Activated naive CD8-positive, alpha-beta T cell (primary cell): ENCODE data around the gene RXRA.

Experiments used
- H3K27ac Mint-ChIP-seq: one replicate; pipeline ENCODE4 v1.8.0; 2021; ENCODE audit warnings: mixed read lengths
- H3K27me3 Mint-ChIP-seq: one replicate; pipeline ENCODE4 v1.8.0; 2021; ENCODE audit warnings: mixed read lengths
- H3K36me3 Mint-ChIP-seq: one replicate; pipeline ENCODE4 v1.8.0; 2021; ENCODE audit warnings: mixed read lengths
- H3K4me1 Mint-ChIP-seq: one replicate; pipeline ENCODE4 v1.8.0; 2021; ENCODE audit warnings: low read depth, mixed read lengths
- H3K4me3 Mint-ChIP-seq: one replicate; pipeline ENCODE4 v1.8.0; 2021; ENCODE audit warnings: mild to moderate bottlenecking, mixed read lengths
- H3K9me3 Mint-ChIP-seq: one replicate; pipeline ENCODE4 v1.8.0; 2021; ENCODE audit warnings: low read depth, mixed read lengths

The RXRA gene

DNA sequence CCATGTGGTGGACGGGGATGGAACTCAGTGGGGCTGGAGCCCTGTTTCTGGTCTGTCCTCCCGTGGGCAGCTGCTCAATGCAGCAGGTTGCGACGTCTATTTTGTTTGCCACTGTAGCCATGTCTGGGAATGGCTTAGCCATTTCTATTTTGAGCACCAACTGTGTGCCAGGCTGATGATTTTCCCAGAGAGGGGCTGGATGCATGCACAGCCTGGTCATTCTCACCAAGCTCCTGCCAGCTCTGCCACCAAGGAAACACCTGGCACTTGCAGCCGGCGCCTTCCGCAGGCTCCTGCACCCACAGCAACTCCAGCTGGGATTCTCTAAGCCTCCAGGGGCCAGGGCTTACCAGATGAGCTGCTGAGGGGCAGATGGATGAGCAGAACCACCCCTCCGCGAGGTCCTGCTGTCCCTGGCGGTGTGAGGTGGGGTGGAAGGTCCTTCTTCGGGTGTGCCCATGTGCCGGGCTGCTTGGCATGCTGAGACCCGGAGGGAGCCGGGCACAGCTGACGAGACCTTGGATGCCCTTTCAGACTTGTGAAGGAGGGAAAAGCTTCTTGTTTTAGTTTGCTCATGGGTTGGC, 151.2 kb downstream of the RXRA start:
- Mint-ChIP-seq H3K36me3 (no peaks in the 10 kb centered on the region), H3K4me3 (no peak overlapping the region), H3K27me3 (no peaks in the 10 kb centered on the region), H3K4me1 (peaks cover 11% of the 10 kb centered on the region), H3K9me3 (no peaks in the 10 kb centered on the region), H3K27ac (peak overlapping the region; percentile 87)

DNA sequence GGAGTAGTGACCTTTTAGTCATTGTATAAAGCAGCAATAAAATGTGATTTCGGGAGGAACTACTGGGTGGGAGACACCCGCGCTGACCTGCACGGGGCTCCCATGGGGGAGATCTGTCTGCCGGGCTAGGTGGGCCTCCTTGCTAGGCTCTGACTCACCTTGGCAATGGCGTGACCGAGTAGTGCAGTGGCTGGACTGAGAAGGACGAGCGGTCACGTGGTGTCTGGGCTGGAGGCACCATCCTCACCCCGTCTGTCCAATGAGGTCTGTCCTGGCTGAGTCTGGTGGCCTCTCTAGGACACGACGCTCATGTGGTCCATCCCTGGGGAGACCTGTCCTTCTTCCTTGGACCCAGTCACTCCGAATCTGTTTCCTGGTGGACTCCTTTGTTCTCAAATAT, 151.7 kb downstream of the RXRA start:
- Mint-ChIP-seq H3K36me3 (no peaks in the 10 kb centered on the region), H3K27ac (peak overlapping the region; percentile 72), H3K9me3 (no peaks in the 10 kb centered on the region)

DNA sequence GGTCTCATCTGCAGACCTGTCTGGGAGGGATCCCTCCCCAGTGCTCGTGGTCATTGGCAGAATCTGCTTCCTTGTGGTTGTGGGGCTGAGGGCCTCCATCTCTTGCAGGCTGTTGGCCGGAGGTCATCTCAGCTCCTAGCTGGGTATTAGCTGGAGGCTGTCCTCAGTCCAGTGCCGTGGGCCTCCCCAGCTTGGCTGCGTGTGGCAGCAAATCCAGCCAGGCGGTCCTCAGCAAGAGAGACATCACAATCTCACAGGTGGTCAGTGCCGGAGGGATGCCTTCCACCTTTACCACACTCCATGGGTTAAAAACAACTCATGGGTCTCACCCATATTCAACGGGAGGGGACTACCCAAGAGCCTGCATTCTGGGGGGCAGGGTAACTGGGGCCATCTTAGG, 155.5 kb downstream of the RXRA start:
- H3K4me3 Mint-ChIP-seq = no peak overlapping the region
- no peak overlapping the region for H3K27ac Mint-ChIP-seq
- no peaks in the 10 kb centered on the region for H3K36me3 Mint-ChIP-seq
- H3K4me1 Mint-ChIP-seq = peaks cover 6% of the 10 kb centered on the region
- no peaks in the 10 kb centered on the region for H3K27me3 Mint-ChIP-seq
- no peaks in the 10 kb centered on the region for H3K9me3 Mint-ChIP-seq

More for the DNA sequence above, 151.7 kb downstream of the RXRA start:
- Mint-ChIP-seq H3K4me1 (peaks cover 11% of the 10 kb centered on the region), H3K27me3 (no peaks in the 10 kb centered on the region), H3K4me3 (no peak overlapping the region)

DNA sequence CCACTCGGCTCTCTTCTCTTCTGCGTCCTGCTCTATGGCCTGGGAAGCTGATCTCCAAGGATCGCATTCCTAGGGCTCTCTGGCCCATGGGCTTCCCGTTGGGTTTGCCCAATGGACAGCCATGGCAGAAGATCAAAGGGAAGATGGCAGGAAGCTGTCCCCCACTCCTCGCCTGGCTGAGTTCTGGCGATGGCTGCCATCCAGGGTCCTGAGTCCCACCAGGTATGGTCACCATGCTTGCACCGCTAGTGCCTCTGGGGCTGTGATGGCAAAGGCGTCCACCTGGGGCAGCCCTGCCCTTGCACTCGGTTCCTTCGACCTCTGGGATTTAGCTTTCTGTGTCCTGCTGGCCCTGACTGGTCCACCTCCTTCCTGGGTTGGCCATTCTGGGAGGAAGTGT, 156.0 kb downstream of the RXRA start:
- H3K36me3 Mint-ChIP-seq = no peaks in the 10 kb centered on the region

DNA sequence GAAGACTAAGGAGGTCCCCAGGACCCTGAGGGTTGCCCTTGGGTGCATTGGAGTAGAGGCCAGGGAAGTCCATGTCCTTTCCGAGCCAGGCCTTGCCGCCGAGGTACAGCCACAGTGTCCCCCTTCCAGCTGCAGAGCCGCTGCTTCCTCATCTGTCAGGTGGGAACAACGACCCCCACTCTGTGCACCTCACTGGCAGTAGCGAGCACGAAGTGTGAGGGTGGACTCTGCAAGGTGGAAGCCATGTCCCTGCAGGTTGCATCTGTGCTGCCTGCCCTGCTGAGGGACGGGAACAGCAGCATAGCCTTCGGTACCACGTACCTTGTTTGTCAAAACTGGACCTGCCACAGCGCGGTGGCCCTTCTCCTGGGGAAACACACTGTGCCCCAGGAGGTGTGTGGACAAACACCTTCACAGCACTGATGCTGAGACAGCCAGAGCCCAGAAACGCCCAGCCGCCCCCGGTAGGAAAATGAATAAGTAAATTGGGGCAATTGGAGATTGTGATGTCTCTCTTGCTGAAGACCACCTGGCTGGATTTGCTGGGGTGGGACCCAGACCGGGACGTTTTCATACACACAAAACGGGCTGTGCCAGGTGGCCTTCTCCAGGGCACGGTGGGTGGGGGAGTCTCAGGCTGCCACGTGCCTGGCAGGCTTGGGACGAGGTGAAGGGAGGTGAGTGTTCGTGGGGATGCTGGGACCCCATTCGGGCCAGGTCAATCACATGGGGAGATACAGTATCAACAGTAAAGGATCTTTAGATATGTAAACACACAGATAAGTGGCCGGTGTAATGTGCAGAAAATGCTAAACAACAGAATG, 157.3 kb downstream of the RXRA start:
- no peaks in the 10 kb centered on the region for H3K27me3 Mint-ChIP-seq
- no peak overlapping the region for H3K4me3 Mint-ChIP-seq
- no peaks in the 10 kb centered on the region for H3K4me1 Mint-ChIP-seq
- no peaks in the 10 kb centered on the region for H3K9me3 Mint-ChIP-seq
- no peaks in the 10 kb centered on the region for H3K36me3 Mint-ChIP-seq
- H3K27ac Mint-ChIP-seq = no peak overlapping the region

More for the DNA sequence above, 156.0 kb downstream of the RXRA start:
- Mint-ChIP-seq H3K4me1 (peaks cover 6% of the 10 kb centered on the region), H3K27me3 (no peaks in the 10 kb centered on the region), H3K9me3 (no peaks in the 10 kb centered on the region), H3K4me3 (no peak overlapping the region), H3K27ac (no peak overlapping the region)

DNA sequence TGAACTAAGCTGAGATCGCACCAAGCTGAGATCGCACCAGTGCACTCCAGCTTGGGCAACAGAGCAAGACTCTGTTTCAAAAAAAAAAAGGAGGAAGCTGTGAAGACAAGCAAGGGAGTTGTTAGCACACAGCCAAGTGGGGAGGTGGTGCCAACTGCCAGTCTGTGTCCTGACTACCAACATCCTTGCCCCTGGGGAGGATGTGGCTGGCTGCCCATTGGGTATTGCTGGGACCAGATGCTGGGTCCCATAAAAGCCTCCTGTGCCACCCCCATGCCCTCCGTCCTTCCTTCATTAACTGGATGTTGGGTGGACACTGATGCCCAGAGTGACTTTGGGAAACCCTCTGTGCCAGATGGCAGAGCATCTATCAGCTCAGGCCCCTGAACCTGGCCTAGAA, 158.2 kb downstream of the RXRA start:
- Mint-ChIP-seq H3K27ac (no peak overlapping the region), H3K4me1 (no peaks in the 10 kb centered on the region), H3K4me3 (no peak overlapping the region), H3K36me3 (no peaks in the 10 kb centered on the region), H3K27me3 (no peaks in the 10 kb centered on the region), H3K9me3 (no peaks in the 10 kb centered on the region)

DNA sequence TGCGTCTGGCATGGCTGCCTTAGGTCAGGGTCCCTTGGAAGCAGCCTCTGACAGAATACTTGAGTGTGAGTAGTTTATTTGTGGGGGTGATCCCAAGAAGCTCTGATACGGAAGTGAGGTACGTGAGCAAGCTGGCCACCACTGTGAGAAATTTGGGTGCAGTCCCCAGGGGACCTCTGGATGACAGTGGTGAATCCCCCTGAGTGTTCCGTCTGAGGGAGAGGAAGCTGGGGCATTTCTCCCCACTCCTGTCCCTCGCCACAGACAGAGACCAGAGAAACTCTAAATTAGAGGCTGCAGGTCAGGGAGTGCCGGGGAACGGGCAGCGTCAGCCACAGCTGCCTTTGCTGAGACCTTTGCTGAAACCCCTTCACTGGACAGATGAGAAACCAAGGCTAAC, 159.4 kb downstream of the RXRA start:
- Mint-ChIP-seq H3K9me3 (no peaks in the 10 kb centered on the region), H3K27me3 (no peaks in the 10 kb centered on the region), H3K36me3 (no peaks in the 10 kb centered on the region), H3K4me1 (no peaks in the 10 kb centered on the region), H3K27ac (no peak overlapping the region), H3K4me3 (no peak overlapping the region)

DNA sequence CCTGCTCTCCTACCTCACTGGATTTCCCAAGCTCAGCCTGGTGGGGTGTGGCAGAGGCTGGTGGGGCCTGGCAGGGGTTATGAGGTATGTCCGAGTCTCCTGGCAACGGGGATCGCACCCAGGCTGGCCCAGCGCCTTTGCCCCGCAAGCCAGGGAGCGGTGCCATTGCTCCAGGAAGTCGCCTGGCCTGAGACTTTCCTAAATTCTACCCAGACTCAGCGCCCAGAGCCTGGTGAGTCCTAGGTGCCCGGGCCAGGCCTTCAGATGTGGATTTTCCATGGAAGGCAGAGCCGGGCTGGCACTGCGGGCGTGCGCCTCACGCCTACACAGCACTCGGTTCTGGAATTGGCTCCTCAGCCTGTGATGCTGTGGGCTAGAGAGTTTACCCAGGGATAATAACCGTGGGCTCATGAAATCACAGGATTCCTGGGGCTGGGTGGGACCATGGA, 159.9 kb downstream of the RXRA start:
- no peaks in the 10 kb centered on the region for H3K4me1 Mint-ChIP-seq
- no peak overlapping the region for H3K27ac Mint-ChIP-seq
- no peaks in the 10 kb centered on the region for H3K9me3 Mint-ChIP-seq
- H3K36me3 Mint-ChIP-seq = no peaks in the 10 kb centered on the region
- H3K4me3 Mint-ChIP-seq = no peak overlapping the region
- no peaks in the 10 kb centered on the region for H3K27me3 Mint-ChIP-seq

DNA sequence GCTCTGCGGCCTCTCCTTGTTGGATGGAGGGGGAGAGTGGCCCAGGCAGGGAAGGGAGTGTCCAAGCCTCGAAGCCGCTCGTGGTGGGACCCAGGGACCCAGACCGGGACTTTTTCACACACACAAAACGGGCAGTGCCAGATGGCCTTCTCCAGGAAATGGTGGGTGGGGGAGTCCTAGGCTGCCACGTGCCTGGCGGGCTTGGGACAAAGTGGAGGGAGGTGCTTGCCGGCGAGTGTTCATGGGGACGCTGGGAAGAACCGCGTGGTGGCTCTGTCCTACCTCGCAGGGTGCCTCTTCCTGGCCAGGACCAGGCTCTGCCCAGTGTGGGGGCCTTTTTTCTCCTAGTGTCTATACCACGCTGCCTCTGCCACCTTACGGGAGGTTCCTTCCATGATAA, 160.3 kb downstream of the RXRA start:
- no peaks in the 10 kb centered on the region for H3K9me3 Mint-ChIP-seq
- no peak overlapping the region for H3K4me3 Mint-ChIP-seq
- no peaks in the 10 kb centered on the region for H3K4me1 Mint-ChIP-seq
- peaks cover 2% of the 10 kb centered on the region for H3K27me3 Mint-ChIP-seq
- H3K27ac Mint-ChIP-seq = no peak overlapping the region
- no peaks in the 10 kb centered on the region for H3K36me3 Mint-ChIP-seq
